Stimulated activated CD4-positive, alpha-beta T cell treated with anti-CD3 and anti-CD28 coated beads, Interleukin-12 subunit alpha, Interleukin-12 subunit beta, amount 100 ng/mL, for 4 hours (primary cell): ENCODE data around the gene ZNF273.
"Not testable (repeated sequence)": the region's sequence is repeated elsewhere in the genome, so short reads cannot be mapped to it uniquely, and the experiment has no call there.

Experiments
- DNase-seq: peaks from one replicate; pipeline ENCODE4 v3.0.0-alpha.2; 2020

ZNF273 gene

DNA sequence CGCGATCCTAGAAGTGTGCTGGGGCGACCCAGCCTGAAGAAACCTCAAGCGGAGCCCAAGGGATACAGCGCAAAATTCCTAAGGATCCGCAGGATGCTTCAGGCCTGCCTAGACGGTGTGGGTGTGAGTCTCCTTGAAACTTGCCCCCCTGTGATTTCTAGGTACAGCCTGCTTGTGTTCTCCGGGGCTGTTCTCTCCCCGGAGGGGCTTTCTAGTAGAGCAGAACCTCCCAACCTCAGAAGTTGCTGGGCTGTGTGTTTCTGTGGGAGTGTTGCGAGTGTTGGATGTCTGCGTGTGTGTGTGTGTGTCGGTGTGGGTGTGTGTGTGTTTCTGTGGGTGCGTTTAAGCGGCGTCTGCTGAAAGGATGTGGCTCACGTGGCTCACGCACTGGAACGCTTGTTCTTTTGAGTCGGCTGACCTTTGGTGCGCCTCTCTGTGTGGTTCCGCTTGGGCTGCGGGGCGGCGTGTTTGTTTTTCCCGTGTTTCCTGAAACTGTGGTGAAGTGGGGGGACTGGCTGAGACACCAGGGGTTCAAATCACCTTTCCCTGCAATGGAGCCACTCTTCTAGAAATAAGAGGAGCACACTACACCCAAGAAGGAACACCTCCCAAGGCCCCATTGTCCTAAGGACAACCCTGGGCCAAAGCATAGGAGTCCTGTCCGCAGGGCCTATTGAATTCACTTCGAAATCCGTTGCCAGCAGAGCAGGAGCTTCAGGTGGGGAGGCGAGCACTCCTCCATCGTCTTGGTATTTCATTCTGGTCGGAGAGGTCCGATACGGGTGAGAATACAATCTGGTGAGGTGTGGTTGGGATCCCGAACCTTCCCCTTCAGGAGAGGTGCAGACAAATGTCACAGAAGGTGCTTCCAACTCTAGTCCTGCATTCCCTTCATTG, 25.1 kb upstream of the ZNF273 start:
- no peak for DNase-seq

DNA sequence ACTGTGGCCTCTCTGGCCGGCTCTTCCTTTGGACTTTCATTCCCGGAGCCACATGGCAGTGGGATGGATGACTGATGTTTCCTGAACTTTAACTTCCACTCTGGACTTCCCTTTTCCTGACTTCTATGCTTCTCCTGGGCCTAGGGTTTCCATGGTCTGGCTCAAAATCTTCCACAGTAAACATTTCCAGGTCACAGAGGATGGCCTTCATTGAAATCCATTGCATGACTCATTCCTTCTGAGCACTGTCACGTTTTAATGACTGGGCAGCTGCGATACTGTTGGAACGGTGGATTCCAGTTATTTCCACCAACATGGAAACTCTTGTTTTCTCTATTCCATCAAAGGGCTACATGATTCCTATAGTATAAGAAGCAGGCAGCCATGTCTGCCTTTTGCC, 24.4 kb upstream of the ZNF273 start:
- no peak for DNase-seq

DNA sequence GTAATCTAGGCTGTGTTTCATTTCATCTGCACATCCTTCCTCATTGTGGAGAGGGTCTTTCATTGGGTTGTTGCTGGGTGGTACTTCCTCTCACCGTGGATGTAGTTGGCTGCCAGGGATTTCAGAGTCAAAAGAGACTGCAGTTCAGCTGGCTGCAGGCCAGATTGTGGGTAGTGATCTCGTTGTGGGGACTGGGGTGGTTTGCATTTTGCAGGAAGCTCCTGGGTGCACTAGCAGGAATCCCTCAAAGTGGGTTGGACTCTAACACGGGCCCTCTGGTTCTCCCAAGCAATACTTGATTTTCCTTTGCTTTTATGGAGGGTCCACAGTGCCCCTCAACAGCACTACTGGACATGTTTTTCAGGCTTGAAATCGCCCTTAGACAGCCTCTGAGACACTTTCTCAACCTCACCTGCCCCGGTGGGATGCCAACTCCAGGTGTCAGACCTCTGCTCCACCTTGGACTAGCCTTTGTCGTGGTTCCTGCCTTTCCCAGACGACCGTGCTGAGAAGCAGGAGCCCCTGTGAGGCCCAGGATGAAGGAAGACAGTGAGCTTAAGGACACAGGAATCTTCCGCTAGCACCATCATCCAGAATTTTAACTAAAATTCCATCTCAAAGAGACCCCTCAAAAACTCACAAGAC, 23.9 kb upstream of the ZNF273 start:
- DNase-seq = no peak

GRCh38 chr7:64879800-64880199, 23.3 kb upstream of the ZNF273 start:
- DNase-seq = no peak

DNA sequence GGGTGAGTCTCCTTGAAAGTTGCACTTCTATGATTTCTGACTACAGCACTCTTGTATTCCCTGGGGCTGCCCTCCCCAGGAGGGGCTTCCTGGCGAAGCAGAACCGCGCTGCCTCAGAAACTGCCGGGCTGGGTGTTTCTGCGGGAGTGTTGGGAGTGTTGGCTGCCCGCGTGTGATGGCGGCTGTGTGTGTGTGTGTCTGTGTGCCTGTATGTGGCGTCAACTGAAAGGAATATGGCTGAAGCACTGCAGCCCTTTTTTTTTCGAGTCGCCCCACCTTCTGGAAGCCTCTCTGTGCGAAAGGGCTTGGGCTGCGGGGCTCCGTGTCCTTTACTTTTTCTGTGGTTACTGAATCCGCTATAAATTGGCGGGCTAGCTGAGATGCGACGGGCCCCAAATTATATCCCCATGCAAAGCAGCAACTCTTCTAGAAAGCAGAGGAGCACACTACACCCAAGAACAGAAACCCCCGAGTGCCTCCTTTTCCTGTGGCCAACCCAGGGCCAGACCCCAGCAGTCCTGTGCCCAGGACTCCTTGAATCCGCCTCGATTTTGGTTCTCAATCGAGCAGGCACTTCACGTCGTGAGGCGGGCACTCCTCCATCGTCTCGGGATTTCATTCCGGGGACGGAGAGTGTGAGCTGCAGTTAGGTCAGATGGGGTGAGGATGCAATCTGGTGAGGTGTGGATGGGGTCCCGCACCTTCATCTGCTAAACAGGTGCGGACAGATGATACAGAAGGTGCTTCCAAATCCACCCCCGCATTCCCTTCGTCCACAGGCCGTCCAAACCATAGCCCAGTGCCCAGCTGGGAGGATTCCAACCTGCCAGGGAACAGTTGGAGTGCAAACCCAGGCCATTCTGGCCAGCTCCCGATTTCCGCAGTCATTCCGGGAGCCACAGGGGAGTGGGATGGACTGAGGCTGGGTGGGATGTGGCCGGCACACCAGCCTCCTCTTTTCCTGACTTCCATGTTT, 22.5 kb upstream of the ZNF273 start:
- no peak for DNase-seq

DNA sequence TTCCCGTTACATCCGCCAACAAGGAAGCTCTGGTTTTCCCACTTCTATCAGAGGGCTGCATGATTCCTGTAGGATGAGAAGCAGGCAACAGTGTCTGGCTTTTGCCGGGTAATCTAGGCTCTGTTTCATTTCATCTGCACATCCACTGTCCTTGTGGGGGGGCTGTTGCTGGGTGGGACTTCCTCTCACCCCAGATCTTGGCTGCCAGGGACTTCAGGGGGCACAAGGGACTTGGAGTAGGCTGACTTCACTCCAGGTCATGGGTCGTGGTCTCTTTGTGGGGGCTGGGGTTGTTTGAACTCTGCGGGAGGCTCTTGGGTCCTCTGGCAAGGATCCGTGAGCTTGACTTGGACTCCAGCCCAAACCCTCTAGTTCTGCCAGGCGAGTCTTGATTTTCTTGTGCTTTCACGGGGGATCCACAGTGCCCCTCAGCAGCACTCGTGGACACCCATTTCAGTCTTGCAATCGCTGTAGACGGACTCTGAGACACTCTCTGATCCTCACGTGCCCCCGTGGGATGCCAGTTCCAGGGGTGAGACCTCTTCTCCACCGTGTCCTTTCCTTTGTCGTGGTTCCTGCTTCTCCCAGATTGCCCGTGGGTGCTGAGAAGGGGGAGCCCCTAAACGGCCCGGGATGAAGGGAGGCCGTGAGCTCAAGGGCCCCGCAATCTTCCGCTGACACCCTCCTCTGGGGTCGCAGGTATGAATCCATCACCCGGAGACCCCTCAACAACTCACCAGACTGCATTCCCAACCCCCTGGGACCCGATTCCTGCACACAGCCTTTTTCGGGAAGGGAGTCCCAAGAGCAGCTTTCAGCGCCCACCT, 21.4 kb upstream of the ZNF273 start:
- no peak for DNase-seq

DNA sequence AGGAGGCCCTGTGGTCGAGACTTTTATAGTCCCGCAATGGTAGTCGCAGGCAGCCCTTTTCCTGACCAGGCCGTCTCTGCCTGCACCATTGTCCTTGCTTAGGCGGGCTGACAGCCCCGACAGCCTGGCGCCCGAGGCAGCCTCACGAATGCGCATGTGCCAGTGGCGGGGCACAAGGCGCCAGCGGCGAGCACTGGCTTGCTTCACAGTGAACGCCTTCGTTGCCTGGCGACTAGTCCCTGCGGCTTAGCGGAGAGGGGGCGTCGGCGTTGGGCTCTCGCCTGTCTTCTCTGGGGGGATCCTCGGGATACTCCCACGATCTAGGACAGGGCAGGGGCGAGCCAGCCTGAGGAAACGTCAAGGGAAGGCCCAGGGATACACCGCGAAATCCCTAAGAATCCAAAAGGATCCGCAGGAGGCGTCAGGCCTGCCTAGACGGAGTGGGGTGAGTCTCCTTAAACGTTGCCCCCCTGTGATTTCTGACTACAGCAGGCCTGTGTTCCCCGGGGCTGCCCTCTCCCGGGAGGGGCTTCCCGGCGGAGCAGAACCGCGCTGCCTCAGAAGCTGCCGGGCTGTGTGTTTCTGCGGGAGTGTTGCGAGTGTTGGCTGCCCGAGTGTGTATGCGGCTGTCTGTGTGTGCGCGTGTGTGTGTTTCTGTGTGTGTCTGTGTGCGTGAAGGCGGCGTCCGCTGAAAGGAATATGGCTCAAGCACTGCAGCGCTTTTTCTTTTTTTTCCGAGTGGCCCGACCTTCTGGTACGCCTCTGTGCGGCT, 20.5 kb upstream of the ZNF273 start:
- peak; percentile 30 for DNase-seq

DNA sequence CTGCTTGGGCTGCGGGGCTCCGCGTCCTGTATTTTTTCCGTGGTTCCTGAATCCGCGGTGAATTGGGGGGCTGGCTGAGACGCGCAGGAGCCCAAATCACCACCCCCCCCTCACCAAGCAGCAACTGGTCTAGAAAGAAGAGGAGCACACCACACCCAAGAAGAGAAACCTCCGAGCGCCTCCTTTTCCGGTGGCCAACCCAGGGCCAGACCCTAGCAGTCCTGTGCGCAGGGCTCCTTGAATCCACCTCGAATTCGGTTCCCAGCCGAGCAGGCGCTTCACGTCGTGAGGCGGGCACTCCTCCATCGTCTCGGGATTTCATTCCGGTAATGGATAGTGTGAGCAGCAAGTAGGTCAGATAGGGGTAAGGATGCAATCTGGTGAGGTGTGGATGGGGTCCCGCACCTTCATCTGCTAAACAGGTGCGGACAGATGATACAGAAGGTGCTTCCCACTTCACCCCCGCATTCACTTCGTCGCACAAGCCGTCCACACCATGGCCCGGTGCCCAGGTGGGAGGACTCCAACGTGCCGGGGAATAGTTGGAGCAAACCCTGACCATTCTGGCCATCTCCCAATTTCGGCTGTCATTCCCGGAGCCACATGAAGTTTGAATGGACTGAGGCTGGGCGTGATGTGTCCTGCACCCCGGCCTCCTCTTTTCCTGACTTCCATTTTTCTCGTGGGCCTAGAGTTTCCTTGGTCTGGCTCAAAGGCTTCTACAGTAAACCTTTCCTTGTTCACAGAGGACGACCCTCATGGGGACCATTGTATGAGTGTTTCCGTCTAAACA, 19.8 kb upstream of the ZNF273 start:
- DNase-seq = no peak

DNA sequence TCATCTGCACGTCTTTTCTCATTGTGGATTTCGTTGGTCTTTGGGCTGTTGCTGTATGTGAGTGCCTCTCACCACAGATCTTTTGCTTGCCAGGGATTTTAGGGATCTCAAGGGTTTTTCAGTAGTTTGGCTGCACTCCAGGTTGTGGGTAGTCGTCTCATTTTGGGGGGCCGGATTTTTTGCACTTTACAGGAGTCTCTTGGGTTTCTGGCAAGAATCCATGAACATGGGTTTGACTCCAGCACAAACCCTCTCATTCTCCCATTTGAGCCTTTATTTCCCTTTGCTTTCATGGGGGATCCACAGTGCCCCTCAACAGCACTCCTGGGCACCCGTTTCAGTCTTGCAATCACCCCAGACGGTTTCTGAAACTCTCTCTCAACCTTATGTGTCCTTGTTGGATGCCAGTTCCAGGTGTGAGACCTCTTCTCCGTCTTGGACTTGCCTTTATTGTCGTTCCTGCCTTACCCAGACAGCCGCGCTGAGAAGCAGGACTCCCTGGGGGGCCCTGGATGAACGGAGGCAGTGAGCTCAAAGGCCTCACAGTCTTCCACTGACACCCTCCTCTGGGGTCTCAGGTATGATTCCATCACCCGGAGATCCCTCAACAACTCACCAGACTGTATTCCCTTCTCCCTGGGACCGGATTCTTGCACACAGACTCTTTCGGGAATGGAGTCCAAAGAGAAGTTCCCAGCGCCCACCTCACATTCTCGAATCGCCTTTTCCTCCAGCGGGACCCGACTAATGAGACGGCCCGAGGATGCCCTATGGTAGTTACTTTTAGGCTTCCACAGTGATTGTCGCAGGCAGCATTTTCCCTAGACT, 18.8 kb upstream of the ZNF273 start:
- no peak for DNase-seq

DNA sequence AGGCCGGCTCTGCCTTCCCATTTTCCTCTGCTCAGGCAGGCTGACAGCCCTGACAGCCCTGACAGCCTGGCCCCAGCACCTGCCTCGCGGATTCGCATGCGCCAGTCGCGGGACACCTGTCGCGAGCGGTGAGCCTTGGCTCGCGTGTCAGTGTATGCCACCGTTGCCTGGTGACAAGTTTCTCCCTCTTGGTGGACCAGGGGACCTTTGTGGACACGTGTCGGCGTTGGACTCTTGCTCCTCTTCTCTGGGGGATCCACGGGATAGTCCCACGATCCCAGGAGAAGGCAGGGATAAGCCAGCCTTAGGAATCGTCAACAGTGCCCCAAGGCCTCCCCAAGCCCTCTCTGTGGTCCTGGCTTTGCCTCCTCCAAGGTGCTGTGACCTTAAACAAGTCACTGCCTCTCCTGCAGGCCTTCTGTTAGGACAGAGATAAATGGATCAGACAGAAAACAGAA, 18.1 kb upstream of the ZNF273 start:
- DNase-seq = no peak

- DNase-seq = no peak
These were observed 17.4 kb upstream of the ZNF273 start for GRCh38 chr7:64885520-64886240.

- DNase-seq = no peak
These were observed 16.0 kb upstream of the ZNF273 start for GRCh38 chr7:64886956-64887545.

GRCh38 chr7:64887756-64888508, 15.1 kb upstream of the ZNF273 start:
- peak; percentile 45 for DNase-seq

DNA sequence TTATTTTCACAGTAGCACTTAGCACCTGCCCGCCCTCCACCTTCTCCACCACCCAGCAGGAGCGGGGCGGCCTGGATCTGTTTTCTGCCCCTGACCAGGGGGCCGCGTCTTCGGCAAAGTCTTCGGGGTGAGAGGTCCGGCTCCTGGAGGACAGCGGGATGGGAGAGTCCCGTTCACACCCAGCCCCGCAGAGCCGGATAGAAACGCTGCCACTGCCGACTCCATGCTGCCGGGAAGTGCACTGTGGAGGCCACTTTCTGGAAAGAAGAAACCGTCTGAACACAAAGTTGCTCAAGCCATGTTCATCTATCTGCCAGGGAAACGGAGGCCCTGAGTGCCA, 14.5 kb upstream of the ZNF273 start:
- DNase-seq = no peak

GRCh38 chr7:64888901-64889685, 14.0 kb upstream of the ZNF273 start:
- DNase-seq = no peak

GRCh38 chr7:64889686-64890162, 13.3 kb upstream of the ZNF273 start:
- no peak for DNase-seq

- DNase-seq = not testable (repeated sequence)
These were observed 12.8 kb upstream of the ZNF273 start for GRCh38 chr7:64890273-64890672.
